Ishikawa (cell line): ENCODE measurements around the gene AGL.

ENCODE experiments used
- EGR1 ChIP-seq: IDR thresholded peaks from 2 replicates; pipeline ENCODE4 v1.6.1; 2012
- EP300 ChIP-seq: IDR thresholded peaks from 2 replicates; pipeline ENCODE4 v1.6.1; 2012; ENCODE audit warnings: borderline replicate concordance
- FOXM1 ChIP-seq: IDR thresholded peaks from 2 replicates; pipeline ENCODE4 v1.6.1; 2012; ENCODE audit warnings: low read depth, borderline replicate concordance
- NFIC ChIP-seq: IDR thresholded peaks from 2 replicates; pipeline ENCODE4 v1.6.1; 2012
- TAF1 ChIP-seq: IDR thresholded peaks from 2 replicates; pipeline ENCODE4 v1.6.1; 2012; ENCODE audit warnings: low read depth, mild to moderate bottlenecking
- YY1 ChIP-seq: IDR thresholded peaks from 2 replicates; pipeline ENCODE4 v1.6.1; 2012; ENCODE audit warnings: low read depth

- TF ChIP-seq EP300 (no peak), EGR1 (no peak), NFIC (no peak), FOXM1 (no peak), TAF1 (no peak), YY1 (no peak)
These were observed 93.1 kb downstream of the AGL start for GRCh38 chr1:99943223-99943794.
